Lower lobe of right lung (tissue), 2 donors: ENCODE data around the gene SH3BP4. TPM values are rescaled to one million over a fixed set of nuclear protein-coding genes. Genes with fewer than 3 reads are reported as not detected.

Experiments
- ATAC-seq, 2 donors: fragments of 200-7000 bp; cut with Tn5 transposase; one replicate each; pipeline ENCODE4 v1.9.1; 2020 to 2022; ENCODE audit warnings: mild to moderate bottlenecking in 2 of 2, moderate library complexity in 2 of 2
- DNase-seq: peaks from one replicate; pipeline ENCODE4 v3.0.0-alpha.2; 2020
- H3K27ac ChIP-seq: fragments of 200-600 bp; one replicate; pipeline ENCODE4 v1.8.0; 2022
- H3K27me3 ChIP-seq: fragments of 200-600 bp; one replicate; pipeline ENCODE4 v1.8.0; 2022; ENCODE audit warnings: low read depth
- H3K36me3 ChIP-seq: fragments of 200-600 bp; one replicate; pipeline ENCODE4 v1.8.0; 2022; ENCODE audit warnings: mild to moderate bottlenecking
- H3K4me1 ChIP-seq: fragments of 200-600 bp; one replicate; pipeline ENCODE4 v1.8.0; 2022
- H3K4me3 ChIP-seq: fragments of 200-600 bp; one replicate; pipeline ENCODE4 v1.8.0; 2022; ENCODE audit warnings: mild to moderate bottlenecking
- H3K9me3 ChIP-seq: fragments of 200-600 bp; one replicate; pipeline ENCODE4 v1.8.0; 2022
- intact Hi-C: fragments of 100-400 bp; cut with DNase I; formaldehyde crosslinking; loops from one replicate; pipeline ENCODE4 v1.11.0; 2022
- total RNA-seq: library from RNA; stranded (reverse); fragmentation: NEBNext Ultra II Directional; extraction: Animal tissue kit (Norgen Biotek cat#: 25700); gene quantifications from one replicate; pipeline ENCODE4 v1.2.1, GENCODE V29; 2021
- TF ChIP-seq, protein P1 (sequence below): fragments of 200-600 bp; IDR thresholded peaks from one replicate; pipeline ENCODE4 v1.8.0; 2022; ENCODE audit warnings: antibody characterized with exemption, mild to moderate bottlenecking
- donor health status: DM: no; HTN: yes; CAD: no; lungs with severe emphysema.

Gene SH3BP4
- total RNA-seq, 1 donor from 2014 or later: 36.8 TPM

DNA sequence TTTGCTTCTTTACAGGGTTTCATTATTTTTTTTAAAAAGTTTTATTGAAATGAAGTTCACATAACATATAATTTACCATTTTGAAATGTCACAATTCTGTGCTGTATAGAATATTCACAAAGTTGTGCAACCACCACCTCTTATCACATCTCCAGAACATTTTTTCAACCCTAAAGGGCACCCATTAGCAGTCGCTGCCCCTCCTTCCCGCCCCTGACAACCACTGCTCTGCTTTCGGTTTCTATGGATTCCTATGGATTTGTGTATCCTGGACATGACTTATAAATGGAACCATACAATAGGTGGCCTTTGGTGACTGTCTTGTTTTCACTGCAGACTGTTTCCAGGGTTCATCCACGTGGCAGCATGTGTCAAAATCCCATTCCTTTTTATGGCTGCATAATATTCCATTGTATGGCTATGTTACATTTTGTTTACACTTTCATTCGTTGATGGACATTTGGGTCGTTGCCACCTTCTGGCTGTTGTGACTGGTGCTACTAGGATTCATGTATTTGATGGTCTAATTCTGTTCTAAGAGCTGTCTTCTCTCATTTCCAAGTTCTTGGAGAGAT, 52.6 kb downstream of the SH3BP4 start:
- H3K27me3 ChIP-seq: no peaks in the 10 kb centered on the region
- intact Hi-C loops: no loop called here
- H3K9me3 ChIP-seq: no peaks in the 10 kb centered on the region
- no peak overlapping the region for H3K27ac ChIP-seq
- no peak overlapping the region for H3K4me3 ChIP-seq
- ATAC-seq (no peak), DNase-seq (no peak)
- no peaks in the 10 kb centered on the region for H3K36me3 ChIP-seq
- H3K4me1 ChIP-seq: peaks cover 54% of the 10 kb centered on the region
- TF ChIP-seq, protein P1, sequence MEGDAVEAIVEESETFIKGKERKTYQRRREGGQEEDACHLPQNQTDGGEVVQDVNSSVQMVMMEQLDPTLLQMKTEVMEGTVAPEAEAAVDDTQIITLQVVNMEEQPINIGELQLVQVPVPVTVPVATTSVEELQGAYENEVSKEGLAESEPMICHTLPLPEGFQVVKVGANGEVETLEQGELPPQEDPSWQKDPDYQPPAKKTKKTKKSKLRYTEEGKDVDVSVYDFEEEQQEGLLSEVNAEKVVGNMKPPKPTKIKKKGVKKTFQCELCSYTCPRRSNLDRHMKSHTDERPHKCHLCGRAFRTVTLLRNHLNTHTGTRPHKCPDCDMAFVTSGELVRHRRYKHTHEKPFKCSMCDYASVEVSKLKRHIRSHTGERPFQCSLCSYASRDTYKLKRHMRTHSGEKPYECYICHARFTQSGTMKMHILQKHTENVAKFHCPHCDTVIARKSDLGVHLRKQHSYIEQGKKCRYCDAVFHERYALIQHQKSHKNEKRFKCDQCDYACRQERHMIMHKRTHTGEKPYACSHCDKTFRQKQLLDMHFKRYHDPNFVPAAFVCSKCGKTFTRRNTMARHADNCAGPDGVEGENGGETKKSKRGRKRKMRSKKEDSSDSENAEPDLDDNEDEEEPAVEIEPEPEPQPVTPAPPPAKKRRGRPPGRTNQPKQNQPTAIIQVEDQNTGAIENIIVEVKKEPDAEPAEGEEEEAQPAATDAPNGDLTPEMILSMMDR: no peak

DNA sequence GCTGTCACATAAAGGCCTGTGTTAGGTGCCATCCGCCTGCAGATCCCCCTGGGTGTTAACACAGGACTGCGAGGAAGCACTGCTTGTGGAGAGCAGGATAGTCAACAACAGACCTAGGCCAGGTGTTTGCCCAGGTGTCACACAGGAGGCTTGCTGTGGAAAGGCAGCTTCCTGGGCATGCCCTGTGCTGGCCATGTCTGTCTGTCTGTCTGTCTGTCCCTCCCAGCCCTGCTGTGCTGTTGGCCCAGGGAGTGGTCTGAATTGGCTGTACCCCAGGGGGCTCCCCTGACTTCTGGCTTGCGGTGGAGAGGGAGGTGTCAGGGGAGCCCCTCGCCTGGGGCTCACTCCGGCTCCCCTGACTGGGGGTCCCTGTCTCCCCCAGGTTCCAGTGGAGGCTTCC, 53.2 kb downstream of the SH3BP4 start:
- TF ChIP-seq, protein P1: no peak
- Histone ChIP-seq H3K4me1 (peaks cover 56% of the 10 kb centered on the region), H3K9me3 (no peaks in the 10 kb centered on the region), H3K27ac (no peak overlapping the region), H3K36me3 (no peaks in the 10 kb centered on the region), H3K27me3 (no peaks in the 10 kb centered on the region), H3K4me3 (no peak overlapping the region)
- intact Hi-C loops: no loop called here
- DNase-seq (no peak), ATAC-seq (no peak)

DNA sequence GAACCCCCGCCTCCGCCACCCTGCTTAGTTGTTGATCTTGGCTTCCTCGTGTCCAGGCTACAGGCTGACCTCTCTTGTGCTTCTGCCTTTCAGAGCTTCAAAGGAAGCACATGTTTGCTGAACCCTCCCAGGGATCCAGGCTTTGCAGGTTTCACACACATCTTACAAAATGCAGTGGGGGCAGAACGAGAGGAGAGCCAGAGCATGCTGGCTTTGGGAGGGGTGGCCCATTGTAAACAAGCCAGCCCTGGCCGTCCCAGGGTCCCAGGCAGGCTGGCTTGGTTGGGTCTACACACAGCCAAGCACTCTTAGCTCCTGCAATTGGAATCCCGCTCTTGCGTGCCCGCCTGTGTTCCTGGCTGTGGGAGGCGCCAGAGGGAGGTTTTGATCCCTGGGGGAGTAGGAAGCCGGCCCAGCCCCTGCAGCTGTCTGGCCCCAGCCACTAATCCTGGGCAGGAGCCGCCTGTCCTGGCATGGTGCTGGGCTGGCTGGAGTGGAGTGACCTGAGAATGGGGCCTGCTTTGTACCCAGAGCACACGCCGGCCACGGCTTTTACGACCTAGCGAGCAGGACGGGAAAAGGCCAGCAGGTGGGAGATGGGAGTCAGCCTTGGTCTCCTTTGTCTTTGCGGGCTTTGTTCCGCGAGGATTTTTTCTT, 53.9 kb downstream of the SH3BP4 start:
- H3K9me3 ChIP-seq: no peaks in the 10 kb centered on the region
- intact Hi-C loops: no loop called here
- DNase-seq (no peak), ATAC-seq (no peak)
- no peak overlapping the region for H3K4me3 ChIP-seq
- H3K27ac ChIP-seq: no peak overlapping the region
- TF ChIP-seq, protein P1: no peak
- H3K27me3 ChIP-seq: no peaks in the 10 kb centered on the region
- no peaks in the 10 kb centered on the region for H3K36me3 ChIP-seq
- H3K4me1 ChIP-seq: peaks cover 49% of the 10 kb centered on the region

DNA sequence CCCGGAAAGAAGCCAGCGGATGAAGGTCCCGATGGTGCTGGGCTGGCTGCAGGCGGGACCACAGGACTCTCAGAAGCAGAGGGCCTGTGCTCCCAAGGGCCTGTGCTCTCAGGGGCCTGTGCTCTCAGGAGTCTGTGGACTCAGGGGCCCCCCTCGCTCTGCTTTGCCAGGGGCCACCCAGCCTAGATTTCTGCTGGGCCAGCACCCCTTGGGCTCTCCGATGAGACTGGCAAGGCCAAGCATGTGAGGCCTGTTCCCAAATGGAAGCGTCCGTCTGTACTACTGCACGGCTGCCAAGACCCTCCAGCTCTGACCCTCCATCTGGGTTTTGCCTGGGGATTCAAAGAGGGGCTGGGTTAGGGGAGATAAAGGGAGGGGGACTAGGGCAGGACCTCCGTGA, 54.6 kb downstream of the SH3BP4 start:
- intact Hi-C loops: no loop called here
- TF ChIP-seq, protein P1: no peak
- no peaks in the 10 kb centered on the region for H3K9me3 ChIP-seq
- H3K36me3 ChIP-seq: no peaks in the 10 kb centered on the region
- DNase-seq (no peak), ATAC-seq (no peak)
- no peak overlapping the region for H3K27ac ChIP-seq
- H3K27me3 ChIP-seq: no peaks in the 10 kb centered on the region
- H3K4me3 ChIP-seq: no peak overlapping the region
- H3K4me1 ChIP-seq: peaks cover 44% of the 10 kb centered on the region

DNA sequence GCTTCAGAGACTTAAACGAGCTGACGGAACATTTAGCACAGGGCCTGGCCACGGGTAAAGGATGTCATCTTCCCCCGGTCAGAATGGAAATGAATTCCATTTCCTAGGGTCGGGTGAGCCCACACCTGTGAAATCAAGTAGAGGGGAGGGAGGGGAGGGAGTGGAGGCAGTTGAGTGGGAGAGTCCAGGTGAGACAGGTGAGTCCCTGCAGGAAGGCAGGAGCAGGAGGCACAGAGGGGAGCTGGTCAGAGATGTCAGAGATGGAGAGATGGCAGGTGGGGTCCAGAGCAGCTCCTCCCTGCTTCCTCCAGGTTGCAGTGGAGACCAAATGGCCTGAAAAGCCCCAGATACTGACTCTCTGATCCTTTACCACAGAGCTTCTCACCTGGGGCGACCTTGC, 55.2 kb downstream of the SH3BP4 start:
- H3K27ac ChIP-seq: no peak overlapping the region
- intact Hi-C loops: no loop called here
- no peak for ATAC-seq
- DNase-seq: no peak
- H3K36me3 ChIP-seq: no peaks in the 10 kb centered on the region
- H3K27me3 ChIP-seq: no peaks in the 10 kb centered on the region
- peaks cover 39% of the 10 kb centered on the region for H3K4me1 ChIP-seq
- no peak overlapping the region for H3K4me3 ChIP-seq
- TF ChIP-seq, protein P1: no peak
- H3K9me3 ChIP-seq: no peaks in the 10 kb centered on the region
